ENCODE data around the gene TPM1. TPM values are rescaled to one million over a fixed set of nuclear protein-coding genes. Genes with fewer than 3 reads are reported as not detected.

TPM1 gene
- total and polyA plus RNA-seq, 2 of the 4 experiments (the other 2 are of a cell fraction), result 661 to 1,623 TPM

DNA sequence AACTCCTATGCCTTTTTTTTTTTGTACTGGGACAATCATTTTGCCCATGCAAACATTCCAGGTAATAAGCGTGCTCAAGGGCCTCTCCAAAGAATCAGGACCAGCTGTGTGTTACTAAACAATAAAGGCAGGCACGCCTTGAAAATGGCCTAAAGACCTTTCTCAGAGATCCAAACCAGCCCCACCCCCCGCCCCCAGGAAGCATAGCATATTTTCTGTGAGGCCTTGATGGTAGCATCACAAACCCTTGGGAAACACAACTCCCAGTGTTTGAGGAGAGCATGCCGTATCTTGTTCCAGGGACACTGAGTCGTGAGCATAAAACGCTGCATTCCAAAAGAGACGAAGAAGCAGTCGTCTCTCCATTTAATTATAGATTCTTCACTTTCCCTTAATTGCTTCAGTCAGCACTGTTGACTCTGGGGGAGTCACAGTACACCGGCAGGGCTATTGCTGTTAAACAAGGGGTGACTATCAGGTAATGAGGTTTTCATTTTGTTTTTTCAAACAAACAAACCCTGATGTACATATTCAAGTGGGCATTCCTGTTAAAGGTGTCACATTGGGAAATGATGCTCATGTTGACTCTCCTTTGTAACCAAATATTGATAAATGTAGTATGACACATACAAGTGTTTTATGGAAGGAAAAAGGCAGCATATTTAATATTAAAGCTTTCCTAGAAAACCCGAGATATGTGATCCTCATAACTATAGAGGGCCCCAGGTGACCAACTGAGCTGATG, 4.4 kb upstream of the TPM1 start (continued):
- TF ChIP-seq RFX5 (IDR thresholded peaks at IDR 0.05; ENCODE audit: low read depth, low read length), result no peak

DNA sequence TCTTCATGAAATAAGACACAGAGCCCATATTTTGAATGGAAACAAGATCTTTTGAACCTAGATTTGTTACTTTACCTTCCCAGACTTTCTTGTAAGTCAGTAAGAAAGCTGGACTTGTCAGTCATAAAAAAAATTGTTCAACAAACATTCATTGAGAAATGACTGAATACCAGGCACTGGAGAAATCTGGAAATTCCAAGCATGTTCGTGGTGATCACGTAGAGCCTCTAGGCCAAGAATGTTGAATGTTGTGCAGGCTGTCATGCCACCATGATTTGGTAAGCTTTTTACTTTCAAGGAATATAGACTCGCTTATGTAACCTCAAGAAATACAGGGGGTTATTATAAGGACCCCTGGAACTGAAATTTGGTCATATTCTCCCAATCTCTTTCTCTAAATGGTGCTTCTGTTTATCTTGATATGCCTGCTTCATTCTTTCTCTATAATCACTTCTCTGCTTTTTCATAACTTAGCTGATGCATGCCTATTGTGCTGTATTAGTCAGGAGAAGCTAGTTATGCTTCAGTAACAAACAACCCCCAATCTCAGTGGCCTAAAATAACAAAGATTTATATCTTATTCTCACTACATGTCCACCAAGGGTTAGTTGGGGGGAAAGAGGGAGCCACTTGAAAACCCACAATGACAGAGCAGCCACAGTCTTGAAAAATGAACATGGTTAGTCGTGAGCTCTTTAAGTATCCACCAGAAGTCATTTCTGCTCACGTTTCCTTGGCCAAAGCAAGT, 3.4 kb upstream of the TPM1 start:
- Histone ChIP-seq H3K9me1 (ENCODE audit: insufficient read depth, low read length) (no peaks in the 10 kb centered on the region; the same call in 1 of the 2 replicates), H4K5ac (ENCODE audit: low read depth, low read length) (no peak overlapping the region), H3K27ac (ENCODE audit: insufficient read depth, low read length) (no peak overlapping the region), H4K91ac (ENCODE audit: insufficient read depth, low read depth, low read length) (no peak overlapping the region), H3K4ac (ENCODE audit: low read depth, low read length) (peak overlapping the region; percentile 30; the same call in 1 of the 2 replicates), H3K4me2 (ENCODE audit: low read depth, low read length) (no peak overlapping the region), H3K4me3 (ENCODE audit: insufficient read depth, low read depth, low read length) (no peak overlapping the region), H3K9ac (ENCODE audit: low read depth, low read length) (no peak overlapping the region), H2AK9ac (replicated peaks; ENCODE audit: low read depth, low read length, poor library complexity) (no peak overlapping the region), H4K8ac (ENCODE audit: low read depth in 2 of 2, low read length in 2 of 2) (no peak overlapping the region), H2BK20ac (ENCODE audit: low read depth, low read length) (0 out of 2 replicates have a peak overlapping the region, but pooled peaks have one; percentile 1), H2BK120ac (ENCODE audit: low read depth, low read length) (no peak overlapping the region), H3K18ac (ENCODE audit: low read depth, low read length) (no peak overlapping the region), H3K9me3 (ENCODE audit: control insufficient read depth, insufficient read depth, low read length) (no peaks in the 10 kb centered on the region), H3K79me1 (ENCODE audit: low read depth in 1 of 2, low read length in 2 of 2) (peaks cover 4 to 23% of the 10 kb centered on the region in 2 experiments; a peak in 3 of 4 replicates), H2BK15ac (ENCODE audit: low read depth, low read length) (peak overlapping the region; percentile 29; the same call in 1 of the 3 replicates), H3K4me1 (ENCODE audit: control insufficient read depth, insufficient read depth, low read length) (peaks cover 4% of the 10 kb centered on the region), H3K27me3 (ENCODE audit: control insufficient read depth, insufficient read depth, low read length) (no peaks in the 10 kb centered on the region), H4K20me1 (ENCODE audit: insufficient read depth, low read length) (peaks cover 14% of the 10 kb centered on the region), H2BK5ac (ENCODE audit: low read depth, low read length, poor library complexity, severe bottlenecking) (peak overlapping the region; percentile 4), H3K14ac (replicated peaks; ENCODE audit: low read depth, low read length) (no peak overlapping the region), H2AFZ (replicated peaks; ENCODE audit: low read length, poor library complexity) (no peak overlapping the region), H3K36me3 (ENCODE audit: control insufficient read depth, insufficient read depth, low read length) (peaks cover 5% of the 10 kb centered on the region), H3K56ac (ENCODE audit: extremely low read depth, insufficient read depth, low read length) (no peak overlapping the region), H2AK5ac (ENCODE audit: low read depth, low read length) (peak overlapping the region; percentile 62), H3K23ac (ENCODE audit: low read depth, low read length) (no peak overlapping the region)
- intact Hi-C loops (cut with micrococcal nuclease) (no loop called here), in situ Hi-C loops (cut with MboI; ENCODE audit: low sequenced_read_pairs) (no loop called here), dilution Hi-C loops (cut with HindIII; ENCODE audit: low sequenced_read_pairs, unreplicated experiment) (no loop called here)
- 100% methylated on average over 1 of the region's 5 CpGs; no CpG with 5 or more reads in 1 of the 2 experiments for WGBS, 2 experiments (ENCODE audit: extremely low coverage in 2 of 2, insufficient read length in 1 of 2)
- TF ChIP-seq CEBPB (IDR thresholded peaks at IDR 0.05; ENCODE audit: low read depth, low read length), result peak; percentile 47; the same call in 1 of the 2 replicates
- no peak for TF ChIP-seq POLR2A (IDR thresholded peaks at IDR 0.05; ENCODE audit: low read depth, low read length)
- POLR2A ChIA-PET (ENCODE audit: unreplicated experiment), result interaction anchor here (0.9 to 1.2 kb wide), 2 partner anchors 98 to 257 kb away, joined by 3 read pairs; no protein-coding TSS in a partner anchor
- ATAC-seq (ENCODE audit: low read depth) (no peak), DNase-seq (peak; percentile 83)
- CTCF ChIA-PET, result interaction anchor here (0.6 kb wide), 1 partner anchor 112 kb away, joined by 3 read pairs; no protein-coding TSS in a partner anchor
- no TSS peak for BruUV-seq (replicated peaks)
